GM19099 (cell line): ENCODE data around the gene APOBEC3G.

Source experiments
- POLR2A ChIP-seq: IDR thresholded peaks from 3 replicates; pipeline ENCODE4 v1.6.1; 2011; ENCODE audit warnings: low read depth; ENCODE audit not compliant: insufficient read length; ENCODE audit errors: extremely low read depth

The APOBEC3G gene

GRCh38 chr22:39072581-39072981 lies 4.5 kb upstream of the APOBEC3G start:
- peak; percentile 25 for TF ChIP-seq POLR2A

- no peak for TF ChIP-seq POLR2A
Observed at GRCh38 chr22:39073981-39074380, 3.1 kb upstream of the APOBEC3G start.

GRCh38 chr22:39078329-39078728 lies 1.3 kb downstream of the APOBEC3G start:
- TF ChIP-seq POLR2A: no peak

- no peak for TF ChIP-seq POLR2A
Observed at GRCh38 chr22:39080052-39080762, 3.1 kb downstream of the APOBEC3G start.

GRCh38 chr22:39081016-39081415 lies 3.9 kb downstream of the APOBEC3G start:
- TF ChIP-seq POLR2A: no peak

- TF ChIP-seq POLR2A: no peak
Observed at GRCh38 chr22:39081598-39081997, 4.5 kb downstream of the APOBEC3G start.

GRCh38 chr22:39083212-39084165 lies 6.4 kb downstream of the APOBEC3G start:
- TF ChIP-seq POLR2A: peak; percentile 9

- TF ChIP-seq POLR2A: no peak
Observed at GRCh38 chr22:39084666-39085065, 7.6 kb downstream of the APOBEC3G start.

- TF ChIP-seq POLR2A: no peak
Observed at GRCh38 chr22:39087098-39087497, 10.0 kb downstream of the APOBEC3G start.

- no peak for TF ChIP-seq POLR2A
Observed at GRCh38 chr22:39087881-39088684, 11.0 kb downstream of the APOBEC3G start.

- no peak for TF ChIP-seq POLR2A
Observed at GRCh38 chr22:39088685-39089032, 11.6 kb downstream of the APOBEC3G start.

GRCh38 chr22:39089928-39090327 lies 12.9 kb downstream of the APOBEC3G start:
- TF ChIP-seq POLR2A: no peak

GRCh38 chr22:39090426-39091064 lies 13.5 kb downstream of the APOBEC3G start:
- no peak for TF ChIP-seq POLR2A
